ENCODE measurements around the gene ARFIP2. TPM values are rescaled to one million over a fixed set of nuclear protein-coding genes. Genes with fewer than 3 reads are reported as not detected.

The ARFIP2 gene
- total and polyA plus RNA-seq, 4 donors: 16.2 to 42.0 (median 23.8) TPM

- H3K4me3 ChIP-seq (ENCODE audit: low read depth in 1 of 3, low read length in 3 of 3): no peak overlapping the region
- no peak overlapping the region for H3K9ac ChIP-seq (ENCODE audit: low read depth in 1 of 2, low read length in 2 of 2)
- no peaks in the 10 kb centered on the region for H3K4me1 ChIP-seq (ENCODE audit: control insufficient read depth in 4 of 4, insufficient read depth in 4 of 4, low read length in 3 of 4)
- DNase-seq (ENCODE audit: low spot score): no peak
- TF ChIP-seq ATF3 (IDR thresholded peaks at IDR 0.05): no peak
- TF ChIP-seq YY1 (IDR thresholded peaks at IDR 0.05): no peak
- TF ChIP-seq FOXA2 (IDR thresholded peaks at IDR 0.05): no peak
- TF ChIP-seq SP1 (IDR thresholded peaks at IDR 0.05): no peak
- no peak for TF ChIP-seq TAF1 (conservative IDR thresholded peaks at IDR 0.05)
- no peak for TF ChIP-seq GABPA (IDR thresholded peaks at IDR 0.05 in 1 of 2, conservative IDR thresholded peaks at IDR 0.05 in 1 of 2)
- TF ChIP-seq MAX (IDR thresholded peaks at IDR 0.05): no peak
- TF ChIP-seq HNF4A (conservative IDR thresholded peaks at IDR 0.05): no peak
- no peak for TF ChIP-seq FOXA1 (IDR thresholded peaks at IDR 0.05)
- TF ChIP-seq ZBTB33 (IDR thresholded peaks at IDR 0.05): no peak
- TF ChIP-seq HNF4G (IDR thresholded peaks at IDR 0.05): no peak
- no peak for TF ChIP-seq JUND (IDR thresholded peaks at IDR 0.05)
- TF ChIP-seq REST (IDR thresholded peaks at IDR 0.05): no peak
- TF ChIP-seq RXRA (IDR thresholded peaks at IDR 0.05): no peak
- TF ChIP-seq RAD21 (IDR thresholded peaks at IDR 0.05): no peak
- no peak for TF ChIP-seq NR2F2 (IDR thresholded peaks at IDR 0.05)
- no peak for TF ChIP-seq EGR1 (IDR thresholded peaks at IDR 0.05; ENCODE audit: low read depth in 2 of 2)
- TF ChIP-seq CTCF (IDR thresholded peaks at IDR 0.05; ENCODE audit: low read depth, low read length, missing input control): no peak
- no peaks in the 10 kb centered on the region for H3K9me3 ChIP-seq (ENCODE audit: control insufficient read depth in 4 of 4, low read length in 3 of 4)
- H3K27ac ChIP-seq (ENCODE audit: low read depth in 1 of 2, low read length in 2 of 2): no peak overlapping the region
- peaks cover 0 to 26% (median 8%) of the 10 kb centered on the region in 4 donors for H3K36me3 ChIP-seq (ENCODE audit: control insufficient read depth in 4 of 4, insufficient read depth in 3 of 4, low read depth in 1 of 4, low read length in 3 of 4)
- H3K27me3 ChIP-seq (ENCODE audit: control insufficient read depth in 4 of 4, insufficient read depth in 4 of 4, low read length in 3 of 4): no peaks in the 10 kb centered on the region
Observed at GRCh38 chr11:6516865-6517264, 35.7 kb upstream of the ARFIP2 start.
